ENCODE data around the gene SLC23A3.

SLC23A3 gene, protein sequence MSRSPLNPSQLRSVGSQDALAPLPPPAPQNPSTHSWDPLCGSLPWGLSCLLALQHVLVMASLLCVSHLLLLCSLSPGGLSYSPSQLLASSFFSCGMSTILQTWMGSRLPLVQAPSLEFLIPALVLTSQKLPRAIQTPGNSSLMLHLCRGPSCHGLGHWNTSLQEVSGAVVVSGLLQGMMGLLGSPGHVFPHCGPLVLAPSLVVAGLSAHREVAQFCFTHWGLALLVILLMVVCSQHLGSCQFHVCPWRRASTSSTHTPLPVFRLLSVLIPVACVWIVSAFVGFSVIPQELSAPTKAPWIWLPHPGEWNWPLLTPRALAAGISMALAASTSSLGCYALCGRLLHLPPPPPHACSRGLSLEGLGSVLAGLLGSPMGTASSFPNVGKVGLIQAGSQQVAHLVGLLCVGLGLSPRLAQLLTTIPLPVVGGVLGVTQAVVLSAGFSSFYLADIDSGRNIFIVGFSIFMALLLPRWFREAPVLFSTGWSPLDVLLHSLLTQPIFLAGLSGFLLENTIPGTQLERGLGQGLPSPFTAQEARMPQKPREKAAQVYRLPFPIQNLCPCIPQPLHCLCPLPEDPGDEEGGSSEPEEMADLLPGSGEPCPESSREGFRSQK

DNA sequence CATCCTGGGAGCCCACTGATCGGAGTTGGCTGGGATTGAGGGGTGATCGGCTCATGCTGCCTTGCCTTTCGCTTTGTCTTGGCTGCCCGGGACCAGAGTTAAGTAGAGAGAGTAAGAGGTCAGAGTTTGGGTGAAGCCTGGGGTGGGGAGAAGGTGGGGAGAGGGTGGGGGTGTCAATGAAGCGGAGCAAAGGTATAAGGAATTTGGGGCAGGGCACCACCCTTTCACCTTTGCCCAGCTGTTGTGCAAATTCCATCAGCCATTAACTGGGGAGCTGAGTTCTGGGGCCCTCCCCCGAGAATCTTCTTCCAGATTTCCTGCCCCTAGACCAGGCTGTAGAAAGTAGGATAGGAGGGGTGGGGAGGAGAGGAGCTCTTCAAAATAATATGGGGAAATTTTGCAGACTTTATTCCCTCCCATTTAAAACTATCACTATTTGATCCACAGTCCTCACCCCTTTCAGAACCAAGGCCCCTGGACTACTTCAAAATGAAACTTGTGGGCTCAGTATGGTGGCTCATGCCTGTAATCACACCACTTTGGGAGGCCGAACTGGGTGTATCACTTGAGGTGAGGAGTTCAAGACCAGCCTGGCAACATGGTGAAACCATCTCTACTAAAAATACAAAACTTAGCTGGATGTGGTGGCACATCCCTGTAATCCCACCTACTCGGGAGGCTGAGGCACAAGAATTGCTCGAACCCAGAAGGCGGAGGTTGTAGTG lies at the start of gene SLC23A3:
Gene SLC23A3 (minus strand): TSS at position 100 of the 725 bp plus-strand sequence. CDS start 45 bp downstream, at position 55.
- H3K4me1 Mint-ChIP-seq = peaks cover 12% of the 10 kb centered on the region

DNA sequence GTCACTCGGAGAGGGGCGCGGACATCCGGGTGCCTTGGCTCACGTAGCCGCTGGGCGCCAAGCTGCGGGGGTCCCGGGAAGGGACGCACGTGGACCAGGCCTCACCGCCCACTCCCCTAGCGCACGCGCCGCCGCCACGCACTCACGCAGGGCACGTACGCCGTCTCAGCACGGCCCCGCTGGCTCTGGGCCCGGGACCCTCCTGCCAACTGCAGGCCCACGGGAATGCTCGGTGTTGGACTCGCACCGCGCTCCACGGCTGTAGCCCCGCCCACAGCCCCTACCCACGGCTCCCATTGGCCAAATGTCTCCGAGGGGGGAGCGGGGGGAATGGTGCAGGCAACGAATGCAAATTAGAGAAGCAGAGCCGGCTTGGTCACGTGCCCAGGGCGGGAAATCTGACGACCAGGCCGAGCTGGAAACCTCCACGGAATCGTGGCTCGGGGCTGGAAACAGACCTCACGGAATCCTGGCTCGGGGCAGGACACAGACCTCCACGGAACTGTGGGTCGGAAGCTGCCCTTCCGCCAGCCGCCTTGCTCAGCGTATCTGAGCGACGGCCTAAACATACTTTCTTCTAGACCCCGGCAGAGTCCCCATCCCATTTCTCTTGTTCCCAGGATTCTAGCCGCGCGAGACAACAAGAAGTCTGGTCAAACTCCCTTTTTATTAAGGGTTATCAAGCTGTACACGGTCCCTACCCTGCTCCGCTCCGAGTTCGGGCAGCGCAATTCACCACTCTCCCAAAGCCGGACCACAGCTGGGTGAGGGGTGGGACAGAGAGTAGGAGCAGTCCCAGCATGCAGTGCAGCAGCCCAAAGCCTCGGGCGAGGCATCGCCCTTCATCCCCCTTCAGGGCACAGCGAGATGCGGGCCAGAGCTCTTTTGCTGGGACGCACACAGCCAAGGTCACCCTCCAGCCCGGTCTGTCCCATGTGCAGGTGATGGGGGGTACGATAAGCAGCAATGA lies 49.2 kb upstream of the SLC23A3 start, which contains the start of gene ABCB6:
Gene ABCB6 (minus strand): TSS at position 227 of the 970 bp plus-strand sequence. CDS start 285 bp downstream, outside the sequence.
- TF ChIP-seq, protein P1, sequence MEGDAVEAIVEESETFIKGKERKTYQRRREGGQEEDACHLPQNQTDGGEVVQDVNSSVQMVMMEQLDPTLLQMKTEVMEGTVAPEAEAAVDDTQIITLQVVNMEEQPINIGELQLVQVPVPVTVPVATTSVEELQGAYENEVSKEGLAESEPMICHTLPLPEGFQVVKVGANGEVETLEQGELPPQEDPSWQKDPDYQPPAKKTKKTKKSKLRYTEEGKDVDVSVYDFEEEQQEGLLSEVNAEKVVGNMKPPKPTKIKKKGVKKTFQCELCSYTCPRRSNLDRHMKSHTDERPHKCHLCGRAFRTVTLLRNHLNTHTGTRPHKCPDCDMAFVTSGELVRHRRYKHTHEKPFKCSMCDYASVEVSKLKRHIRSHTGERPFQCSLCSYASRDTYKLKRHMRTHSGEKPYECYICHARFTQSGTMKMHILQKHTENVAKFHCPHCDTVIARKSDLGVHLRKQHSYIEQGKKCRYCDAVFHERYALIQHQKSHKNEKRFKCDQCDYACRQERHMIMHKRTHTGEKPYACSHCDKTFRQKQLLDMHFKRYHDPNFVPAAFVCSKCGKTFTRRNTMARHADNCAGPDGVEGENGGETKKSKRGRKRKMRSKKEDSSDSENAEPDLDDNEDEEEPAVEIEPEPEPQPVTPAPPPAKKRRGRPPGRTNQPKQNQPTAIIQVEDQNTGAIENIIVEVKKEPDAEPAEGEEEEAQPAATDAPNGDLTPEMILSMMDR (IDR thresholded peaks at IDR 0.05; ENCODE audit: unreplicated experiment in 3 of 3) = no peak
- Mint-ChIP-seq H3K4me1 (peaks cover 41% of the 10 kb centered on the region), H3K36me3 (ENCODE audit: low read depth) (peaks cover 28% of the 10 kb centered on the region), H3K27ac (peak within 1 kb of the TSS; percentile 93 to 99 (median 97)), H3K9me3 (no peaks in the 10 kb centered on the region), H3K27me3 (ENCODE audit: low read depth) (no peaks in the 10 kb centered on the region), H3K4me3 (peak within 1 kb of the TSS; percentile 91 to 96 (median 94))

More for the DNA sequence above, at the start of gene SLC23A3:
- Mint-ChIP-seq H3K27me3 (ENCODE audit: low read depth) (peaks cover 3% of the 10 kb centered on the region), H3K9me3 (no peaks in the 10 kb centered on the region), H3K4me3 (no peak within 1 kb of the TSS), H3K36me3 (ENCODE audit: low read depth) (peaks cover 25% of the 10 kb centered on the region), H3K27ac (no peak within 1 kb of the TSS)
- TF ChIP-seq, protein P1 (IDR thresholded peaks at IDR 0.05; ENCODE audit: unreplicated experiment in 3 of 3) = no peak

DNA sequence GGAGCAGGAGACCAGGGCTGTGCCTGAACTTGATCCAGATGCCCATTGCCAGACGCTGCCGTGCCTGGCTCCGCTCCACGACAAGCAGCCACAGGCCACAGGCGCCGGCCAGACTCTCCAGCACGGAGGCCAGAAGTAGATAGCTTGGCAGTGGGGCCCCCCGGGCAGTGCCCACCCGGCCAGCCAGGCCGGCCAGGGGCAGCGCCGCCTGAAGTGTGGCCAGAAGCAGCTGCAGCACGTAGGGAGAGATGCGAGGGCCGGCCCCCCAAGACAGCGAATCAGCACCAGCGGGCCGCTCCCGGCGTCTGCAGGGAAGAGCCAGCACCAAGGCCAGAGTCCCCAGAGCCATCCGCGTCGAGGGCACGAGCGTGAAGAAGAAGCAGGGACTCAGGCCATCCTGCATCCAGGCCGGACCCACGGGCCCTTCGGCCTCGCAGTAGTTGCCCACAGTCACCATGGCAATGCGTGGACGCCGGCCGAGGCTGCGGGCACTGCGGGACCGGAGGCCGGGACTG lies 48.4 kb upstream of the SLC23A3 start:
- Mint-ChIP-seq H3K27ac (peak overlapping the region; percentile 93 to 99 (median 97)), H3K9me3 (no peaks in the 10 kb centered on the region), H3K27me3 (ENCODE audit: low read depth) (no peaks in the 10 kb centered on the region), H3K4me1 (peaks cover 41% of the 10 kb centered on the region), H3K4me3 (peak overlapping the region; percentile 91 to 96 (median 94)), H3K36me3 (ENCODE audit: low read depth) (peaks cover 24% of the 10 kb centered on the region)
- TF ChIP-seq, protein P1 (IDR thresholded peaks at IDR 0.05; ENCODE audit: unreplicated experiment in 3 of 3) = peak in 1 of 3 experiments; percentile 8

DNA sequence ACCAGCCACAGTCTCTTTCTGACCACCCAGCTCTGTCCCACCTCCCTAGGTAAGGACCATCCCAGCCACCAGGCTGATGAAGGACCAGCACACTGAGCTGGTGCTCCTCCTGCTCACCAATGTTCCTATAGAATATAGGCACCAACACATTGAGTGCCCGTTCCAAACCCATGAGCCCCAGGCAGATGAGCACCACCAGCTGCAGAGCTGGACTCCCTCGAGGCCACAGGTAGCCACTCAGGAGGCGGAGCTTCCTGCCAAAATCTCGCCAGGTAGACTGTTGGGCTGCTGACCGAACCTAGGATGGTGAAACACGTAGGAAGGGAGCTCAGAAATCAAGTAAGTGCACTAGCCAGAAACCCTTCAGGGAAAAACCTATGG lies 46.7 kb upstream of the SLC23A3 start:
- no peaks in the 10 kb centered on the region for H3K9me3 Mint-ChIP-seq
- TF ChIP-seq, protein P1 (IDR thresholded peaks at IDR 0.05; ENCODE audit: unreplicated experiment in 3 of 3) = no peak
- H3K4me1 Mint-ChIP-seq = peaks cover 32% of the 10 kb centered on the region
- peaks cover 30% of the 10 kb centered on the region for H3K36me3 Mint-ChIP-seq (ENCODE audit: low read depth)
- H3K27ac Mint-ChIP-seq = peak overlapping the region in 2 of 3 experiments; percentile 48 to 84
- H3K27me3 Mint-ChIP-seq (ENCODE audit: low read depth) = no peaks in the 10 kb centered on the region
- H3K4me3 Mint-ChIP-seq = peak overlapping the region; percentile 46 to 77 (median 65)
